Inflammatory macrophage (primary cell): ENCODE results near the gene TEAD1.

Experiments used
- DNase-seq, 2 donors: peaks; one replicate each; pipeline ENCODE4 v3.0.0-alpha.2; 2020 to 2022

TEAD1 gene

DNA sequence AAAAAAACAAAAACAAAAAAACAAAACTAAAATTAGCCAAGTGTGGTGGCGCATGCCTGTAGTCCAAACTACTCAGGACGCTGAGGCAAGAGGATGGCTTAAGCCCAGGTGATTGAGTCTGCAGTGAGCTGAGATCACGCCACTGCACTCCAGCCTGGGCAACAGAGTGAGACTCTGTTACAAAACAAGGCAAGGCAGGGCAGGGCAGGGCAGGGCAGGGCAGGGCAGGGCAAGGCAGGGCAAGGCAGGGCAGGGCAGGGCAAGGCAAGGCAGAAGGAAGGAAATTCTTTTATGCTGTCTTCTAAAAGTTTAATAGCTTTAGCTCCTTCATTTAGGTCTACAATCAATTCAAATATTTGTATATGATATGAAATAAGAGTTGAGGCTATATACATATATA lies 284.8 kb downstream of the TEAD1 start:
- no peak for DNase-seq

DNA sequence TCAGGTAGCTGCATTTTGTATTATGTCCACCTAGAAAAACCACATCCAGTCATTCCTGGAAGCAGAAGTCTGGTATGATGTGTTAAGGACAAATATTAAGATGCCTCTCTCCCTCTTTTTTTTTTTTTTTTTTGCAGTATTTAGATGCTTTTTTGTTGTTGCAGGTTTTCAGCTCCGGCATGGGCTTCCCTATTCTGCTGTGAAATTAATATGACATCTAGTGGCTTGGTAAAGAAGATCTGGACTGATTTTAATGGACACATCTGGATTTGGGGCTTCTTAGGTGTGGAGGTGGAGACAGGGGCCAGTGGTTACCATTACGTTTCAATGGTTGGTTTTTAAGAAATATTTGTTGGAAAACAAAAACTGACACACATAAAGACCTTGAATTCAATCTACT lies 287.4 kb downstream of the TEAD1 start:
- no peak for DNase-seq

DNA sequence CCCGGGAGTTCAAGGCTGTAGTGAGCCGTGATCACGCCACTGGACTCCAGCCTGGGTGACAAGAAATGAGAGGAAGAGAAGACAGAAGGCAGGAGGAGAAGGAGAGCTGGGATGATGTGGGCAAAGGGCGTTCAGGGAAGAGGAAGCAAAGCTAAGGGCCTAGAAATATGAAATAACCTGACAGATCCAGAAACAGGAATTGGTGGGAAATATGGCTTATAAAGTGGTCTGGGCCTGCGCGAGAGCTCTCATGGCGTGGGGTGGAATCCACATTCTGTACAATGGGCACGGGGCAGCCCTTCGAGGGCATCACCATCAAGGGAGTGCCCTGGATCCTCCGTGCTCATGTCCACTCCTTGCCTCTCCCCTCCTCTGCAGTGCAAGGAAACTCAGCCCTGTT lies 288.1 kb downstream of the TEAD1 start:
- peak in 1 of 2 donors; percentile 7 for DNase-seq

DNA sequence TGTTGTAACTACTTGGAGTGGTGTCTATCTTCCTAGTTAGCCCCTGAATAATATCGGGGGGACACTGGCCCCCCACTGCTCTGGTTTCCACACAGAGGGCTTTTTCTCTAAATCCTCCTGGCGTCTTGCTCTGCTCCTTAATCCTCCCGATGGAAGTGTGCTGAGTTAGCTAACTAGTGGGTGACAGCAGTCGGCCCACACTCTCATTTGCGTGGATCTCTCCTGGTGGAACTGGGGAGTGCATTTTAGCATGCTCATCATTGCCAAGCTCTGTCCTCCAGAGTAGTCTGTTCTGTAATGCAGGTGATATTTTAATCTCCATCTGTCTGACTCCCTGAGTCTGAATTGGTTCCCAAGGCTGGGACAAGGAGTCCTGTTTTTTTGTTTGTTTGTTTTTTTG lies 288.8 kb downstream of the TEAD1 start:
- DNase-seq = no peak

DNA sequence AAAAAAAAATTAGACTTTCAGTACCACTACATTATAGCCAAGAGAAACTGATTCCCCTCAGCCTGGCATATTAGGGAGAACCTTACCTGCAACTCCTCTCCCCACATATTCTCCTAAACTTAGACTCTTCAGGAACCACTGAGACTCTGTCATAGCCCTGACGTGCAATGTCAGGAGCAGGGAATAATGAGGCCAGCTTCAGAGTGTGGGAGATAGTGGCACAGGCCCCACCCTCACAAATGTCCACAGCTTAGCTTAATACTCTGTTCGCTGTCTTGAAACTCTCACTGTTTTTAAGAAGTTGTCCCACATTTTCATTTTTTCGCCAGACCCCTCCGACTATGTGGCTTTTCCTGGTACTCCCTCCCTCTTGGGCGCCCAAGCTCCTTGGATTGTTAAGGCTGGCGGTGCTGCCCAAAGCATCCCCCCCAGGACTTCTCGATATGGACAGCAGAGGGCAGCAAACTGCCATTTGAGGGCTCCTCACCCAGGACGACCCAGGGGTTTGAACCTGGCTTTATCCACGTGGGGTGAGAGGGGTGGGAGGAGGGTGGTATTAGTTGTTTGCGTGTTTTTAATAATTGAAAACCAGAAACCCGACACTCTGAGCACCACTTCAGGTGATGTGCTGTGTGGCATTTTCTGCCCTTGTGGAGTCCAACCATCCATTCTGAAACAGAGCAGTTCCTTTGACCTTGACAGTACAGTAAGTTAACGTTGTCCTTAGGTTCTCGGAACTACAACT lies 289.7 kb downstream of the TEAD1 start:
- DNase-seq = peak; percentile 44 to 62

DNA sequence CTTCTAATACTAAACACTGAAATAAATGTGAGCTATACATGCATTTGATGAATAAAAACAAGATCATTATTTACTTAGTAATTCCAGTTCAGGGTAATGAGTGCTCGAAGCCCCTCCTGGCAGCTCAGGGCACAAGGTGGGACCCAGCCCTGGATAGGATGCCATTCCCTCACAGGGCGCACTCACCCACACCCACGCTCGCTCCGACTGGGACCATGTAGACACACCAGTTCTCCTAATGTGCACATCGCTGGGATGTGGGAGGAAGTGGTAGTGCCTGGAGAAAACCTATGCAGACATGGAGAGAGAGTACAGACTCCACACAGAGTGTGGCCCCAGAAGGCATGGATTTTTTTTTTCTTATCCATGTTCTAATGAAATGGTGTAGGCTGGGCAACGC lies 290.4 kb downstream of the TEAD1 start:
- DNase-seq = no peak

DNA sequence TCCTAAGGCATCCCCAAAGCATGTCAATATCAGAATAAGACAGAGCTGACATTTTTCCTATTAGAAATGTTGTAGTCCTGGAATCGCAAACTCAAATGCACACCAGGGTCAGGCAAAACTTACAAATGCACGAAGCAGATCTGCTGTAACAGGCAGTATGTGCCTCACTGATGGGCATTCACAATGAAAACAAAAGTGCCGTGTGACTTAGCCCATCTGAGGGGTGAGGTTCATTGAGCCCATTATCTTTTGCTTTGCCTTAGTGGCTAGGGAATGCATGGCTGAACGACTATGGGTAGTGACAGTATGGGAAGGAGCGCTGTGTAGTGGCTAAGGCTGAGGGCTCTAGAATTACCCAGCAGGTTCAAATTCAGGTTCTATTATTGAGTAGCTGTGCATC lies 291.8 kb downstream of the TEAD1 start:
- no peak for DNase-seq

DNA sequence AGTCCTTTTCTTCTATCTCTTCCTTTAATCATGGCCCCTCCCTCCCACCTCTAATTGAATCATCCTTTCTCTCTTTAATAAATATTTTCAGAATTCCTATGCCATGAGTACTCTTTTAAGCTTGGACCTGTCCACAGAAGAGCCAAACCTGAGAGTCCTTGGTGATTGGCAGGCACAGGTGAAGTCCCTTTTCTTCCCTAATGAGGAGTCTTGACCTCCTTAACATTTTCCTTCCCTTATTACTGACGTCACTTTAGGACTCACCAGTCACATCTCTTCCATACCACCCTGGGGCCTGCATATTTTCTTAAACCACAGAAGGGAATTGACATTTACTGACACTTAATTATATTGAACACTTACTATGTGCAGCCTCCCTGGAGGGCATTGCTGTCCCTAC lies 293.9 kb downstream of the TEAD1 start:
- no peak for DNase-seq

DNA sequence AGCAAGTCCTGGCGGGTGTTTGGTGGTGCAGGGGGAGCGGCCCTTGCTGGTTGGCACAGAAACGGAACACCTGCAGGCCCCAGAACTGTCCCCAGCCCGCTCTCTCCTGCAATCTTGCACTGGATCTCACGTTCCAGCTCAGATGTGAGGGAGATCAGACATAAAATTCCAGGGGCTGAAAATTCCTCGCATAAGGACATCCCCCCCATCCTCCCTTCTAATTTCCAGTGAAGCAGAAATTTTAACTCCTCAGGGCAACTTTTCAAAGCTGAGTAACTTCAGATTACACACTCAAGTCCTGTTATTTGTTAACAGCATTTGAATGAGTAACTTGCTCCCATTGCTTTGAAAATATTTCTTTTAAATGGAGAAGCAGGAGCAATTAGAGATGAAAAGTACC lies 294.6 kb downstream of the TEAD1 start:
- DNase-seq = no peak

DNA sequence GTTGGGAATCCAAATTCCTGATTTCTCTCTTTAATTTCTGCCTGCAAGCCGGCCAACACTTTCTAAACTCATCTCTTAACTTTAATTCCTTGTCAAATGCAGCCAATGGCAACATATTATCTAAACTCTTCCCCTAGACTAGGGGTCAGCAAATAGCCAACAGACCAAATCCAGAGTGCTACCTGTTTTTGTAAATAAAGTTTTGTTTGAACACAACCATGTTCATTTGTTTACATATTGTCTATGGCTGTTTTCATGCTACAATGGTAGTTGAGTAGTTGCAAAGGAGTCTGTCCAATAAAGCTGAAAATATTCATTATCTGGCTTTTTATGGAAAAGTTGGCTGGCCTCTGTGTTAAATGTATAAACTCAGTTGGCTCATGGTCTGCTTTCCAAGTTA lies 297.7 kb downstream of the TEAD1 start:
- no peak for DNase-seq

DNA sequence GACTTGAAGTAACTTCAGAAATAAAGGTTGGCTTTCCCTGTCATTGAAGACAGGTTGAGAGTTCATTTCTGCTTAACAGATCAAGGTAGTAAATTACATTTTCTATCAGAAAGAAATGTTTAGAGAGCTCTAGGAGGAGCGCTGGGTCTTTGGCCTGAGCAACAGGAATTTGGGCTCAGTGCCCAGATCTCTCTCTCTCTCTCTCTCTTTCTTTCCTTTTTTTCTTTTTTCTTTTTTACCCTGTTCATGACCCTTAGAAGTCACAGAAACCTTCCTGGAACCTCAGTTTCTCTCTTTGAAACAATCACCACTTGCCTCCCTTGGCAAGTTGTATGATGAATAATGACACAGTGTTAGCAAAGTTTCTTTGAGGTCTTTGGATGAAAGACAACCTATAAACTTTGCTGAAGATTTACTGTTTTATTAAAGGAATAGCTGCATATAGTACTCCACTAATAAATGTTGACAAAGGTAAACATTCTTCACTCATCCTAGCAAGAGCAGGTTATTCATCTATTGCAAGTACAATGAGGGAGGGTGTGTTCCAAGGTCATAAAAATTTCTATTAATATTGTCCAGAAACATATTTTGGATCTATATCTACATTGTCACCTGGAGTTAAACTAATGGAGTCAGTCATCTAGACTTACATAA lies 299.4 kb downstream of the TEAD1 start:
- no peak for DNase-seq

DNA sequence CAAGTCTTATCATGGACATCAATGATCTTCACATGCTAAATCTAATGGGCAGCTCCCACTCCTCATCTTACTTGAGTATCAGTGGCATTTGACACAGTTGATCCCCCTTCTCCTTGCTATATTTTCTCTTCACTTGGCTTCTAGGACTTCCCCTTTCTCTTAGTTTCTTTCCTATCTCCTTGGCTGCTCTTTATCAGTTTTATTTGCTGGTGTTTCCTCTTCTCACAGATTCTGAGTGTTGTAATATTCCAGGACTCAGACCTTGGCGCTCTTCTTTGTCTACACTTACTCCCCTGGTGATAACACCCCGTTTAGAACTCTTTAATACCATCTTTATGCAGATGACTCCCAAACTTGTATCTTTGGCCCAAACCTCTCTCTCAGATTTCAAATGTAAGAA lies 301.0 kb downstream of the TEAD1 start:
- DNase-seq = no peak

DNA sequence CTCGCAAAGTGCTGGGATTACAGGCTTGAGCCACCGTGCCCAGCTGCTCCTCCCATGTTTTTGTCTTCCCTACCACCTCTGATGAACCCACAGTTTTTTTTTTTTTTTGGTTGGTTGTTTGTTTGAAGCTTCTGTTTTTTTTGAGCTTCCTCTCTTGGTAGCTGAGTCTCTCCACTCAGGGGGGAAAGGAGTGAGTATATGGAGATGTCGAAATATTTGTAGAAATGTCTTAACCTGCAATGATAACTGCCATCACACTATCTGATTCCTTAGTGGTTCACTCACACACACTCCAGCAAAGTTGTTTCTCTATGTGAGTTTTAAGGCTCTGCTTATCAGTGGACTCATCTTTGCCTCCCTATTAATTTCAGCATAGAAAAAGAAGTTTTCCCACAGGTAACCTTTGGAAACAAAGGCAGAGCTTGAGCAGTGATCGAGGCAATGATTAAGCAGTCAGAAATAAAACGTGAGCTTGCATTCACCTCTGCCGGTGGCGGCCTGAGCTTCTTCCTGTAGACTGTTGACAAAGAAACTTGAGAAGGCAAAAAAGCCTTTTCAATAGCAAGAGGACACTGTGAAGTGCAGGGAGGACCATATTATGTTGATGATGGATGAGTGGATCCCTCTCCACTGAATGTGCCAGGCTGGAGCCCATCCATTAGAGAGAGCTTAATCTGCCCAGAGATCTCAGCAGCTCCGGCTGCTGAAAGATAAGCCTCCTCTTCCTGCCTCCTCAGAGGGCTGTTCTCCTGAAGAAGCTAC lies 305.9 kb downstream of the TEAD1 start:
- DNase-seq = peak in 1 of 2 donors; percentile 36

DNA sequence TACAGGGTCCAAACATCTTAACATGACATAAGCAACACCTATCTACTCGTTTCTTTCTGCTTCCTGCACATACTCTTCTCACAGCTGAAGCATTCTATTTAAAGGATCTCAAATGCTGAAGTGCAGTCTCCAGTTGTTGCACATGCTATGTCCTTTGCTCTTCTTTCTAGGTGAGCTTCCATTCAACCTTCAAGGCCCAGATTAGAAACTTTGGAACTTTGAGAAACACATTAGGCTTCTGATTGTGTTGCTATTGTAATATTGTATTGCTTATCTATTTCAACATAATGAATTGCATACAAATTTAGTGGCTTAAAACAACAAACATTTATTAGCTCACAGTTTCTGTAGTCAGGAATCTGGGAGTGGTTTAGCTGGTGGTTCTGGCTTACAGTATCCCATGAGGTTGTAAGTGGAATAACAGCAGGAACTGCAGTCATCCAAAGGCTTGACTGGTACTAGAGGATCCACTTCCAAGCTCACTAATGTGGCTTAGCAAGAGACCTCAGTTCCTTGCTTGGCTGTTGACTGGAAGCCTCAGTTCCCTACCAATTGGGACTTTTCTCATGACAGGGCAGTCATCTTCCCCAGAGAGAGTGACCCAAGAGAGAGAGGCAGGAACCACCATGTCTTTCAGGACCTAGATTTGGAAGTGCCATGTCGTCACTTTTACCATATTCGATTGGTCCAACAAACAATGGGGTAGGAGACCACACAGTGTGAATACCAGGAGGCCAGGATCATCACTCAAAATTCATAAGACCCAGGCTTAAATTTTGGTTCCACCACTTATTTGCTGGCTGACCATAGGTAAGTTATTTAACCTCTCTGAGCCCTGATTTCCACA lies 307.7 kb downstream of the TEAD1 start:
- DNase-seq = no peak

DNA sequence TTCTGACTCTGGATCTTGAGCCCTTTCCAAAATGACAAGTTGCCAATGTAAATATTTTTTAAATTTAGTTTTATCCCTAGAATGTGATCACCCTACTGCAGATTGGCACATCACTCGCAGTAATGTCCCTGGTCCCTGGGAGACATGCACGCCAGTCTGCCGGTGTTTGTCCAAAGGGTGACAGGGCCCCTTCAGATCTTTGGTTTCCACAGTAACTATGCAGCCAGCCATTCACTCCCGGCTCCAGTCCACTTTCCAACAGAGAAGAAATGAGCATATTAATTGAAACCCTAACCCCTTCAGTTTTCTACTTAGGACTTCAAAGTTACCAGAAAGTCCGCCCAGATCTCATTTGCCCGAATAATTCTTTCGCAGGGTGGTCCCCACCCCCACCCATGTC lies 309.1 kb downstream of the TEAD1 start:
- DNase-seq = no peak

DNA sequence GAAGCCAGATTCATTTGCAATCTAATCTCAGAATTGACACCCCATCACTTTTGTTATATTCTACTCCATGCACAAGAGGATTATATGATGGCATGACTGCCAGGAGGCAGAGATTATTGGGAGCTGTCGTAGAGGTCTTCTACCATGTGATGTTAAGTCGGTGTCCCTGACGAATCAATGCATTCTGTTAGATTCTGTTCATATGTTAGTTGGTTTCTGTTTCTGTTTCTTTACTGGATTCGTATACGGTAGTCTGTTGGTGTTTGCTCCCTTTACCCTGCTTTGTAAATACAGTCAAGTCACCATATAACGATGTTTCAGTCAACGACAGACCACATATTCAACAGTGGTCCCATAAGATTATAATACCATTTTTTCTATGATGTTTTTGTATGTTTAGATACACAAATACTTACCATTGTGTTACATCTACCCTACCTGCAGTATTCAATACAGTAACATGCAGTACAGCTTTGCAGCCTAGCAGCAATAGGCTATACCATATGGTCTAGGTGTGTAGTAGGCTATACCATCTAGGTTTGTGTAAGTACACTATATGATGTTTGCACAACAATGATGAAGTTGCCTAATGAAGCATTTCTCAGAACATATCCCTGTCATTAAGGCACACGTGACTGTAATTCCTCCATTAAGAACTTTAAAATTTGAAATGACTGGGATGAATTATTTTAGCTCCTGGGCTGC lies 312.1 kb downstream of the TEAD1 start:
- DNase-seq = no peak

DNA sequence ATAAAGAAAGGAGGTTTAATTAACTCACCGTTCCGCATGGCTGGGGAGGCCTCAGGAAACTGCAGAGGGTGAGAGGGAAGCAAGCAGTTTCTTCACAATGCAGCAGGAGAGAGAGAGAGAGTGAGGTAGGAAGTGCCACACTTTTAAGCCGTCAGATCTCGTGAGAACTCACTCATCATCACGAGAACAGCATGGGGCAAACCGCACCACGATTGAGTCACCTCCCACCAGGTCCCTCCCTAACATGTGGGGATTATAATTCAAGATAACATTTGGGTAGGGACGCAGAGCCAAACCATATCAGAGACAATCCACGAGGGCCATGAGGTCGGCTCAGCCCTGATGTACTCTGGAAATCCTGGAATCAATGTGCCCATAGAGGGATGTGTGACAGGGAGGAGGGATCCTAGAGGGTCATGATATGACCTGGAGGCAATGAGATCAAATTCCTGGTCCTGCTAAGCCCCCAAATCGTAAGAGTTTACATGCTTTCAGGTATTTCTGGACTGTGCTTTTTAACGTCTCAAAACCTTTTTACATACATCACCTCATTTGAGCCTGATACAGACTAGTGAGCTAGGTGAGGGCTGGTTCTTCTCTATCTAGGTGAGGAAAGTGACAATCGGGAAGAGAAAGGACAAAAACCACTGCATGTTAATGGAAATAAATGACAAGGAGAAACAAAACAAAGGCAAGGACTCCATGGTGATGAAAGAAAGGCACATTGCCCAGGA lies 315.4 kb downstream of the TEAD1 start:
- DNase-seq = peak in 1 of 2 donors; percentile 24

DNA sequence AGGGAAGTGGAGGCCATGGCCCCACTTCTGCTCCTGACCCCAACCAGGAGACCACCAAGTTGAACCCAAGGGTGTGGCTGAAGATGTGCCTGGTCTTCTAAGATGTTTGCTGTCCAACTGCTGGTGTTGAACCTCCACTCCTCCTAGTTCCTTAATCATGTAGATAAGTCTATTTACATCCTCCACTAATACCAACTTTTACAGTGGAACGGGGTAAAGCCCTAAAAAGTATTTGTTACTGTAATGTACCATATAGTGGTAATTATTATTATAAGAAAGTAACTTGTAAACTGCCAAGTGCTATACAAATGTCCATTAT lies 315.9 kb downstream of the TEAD1 start:
- DNase-seq = no peak

DNA sequence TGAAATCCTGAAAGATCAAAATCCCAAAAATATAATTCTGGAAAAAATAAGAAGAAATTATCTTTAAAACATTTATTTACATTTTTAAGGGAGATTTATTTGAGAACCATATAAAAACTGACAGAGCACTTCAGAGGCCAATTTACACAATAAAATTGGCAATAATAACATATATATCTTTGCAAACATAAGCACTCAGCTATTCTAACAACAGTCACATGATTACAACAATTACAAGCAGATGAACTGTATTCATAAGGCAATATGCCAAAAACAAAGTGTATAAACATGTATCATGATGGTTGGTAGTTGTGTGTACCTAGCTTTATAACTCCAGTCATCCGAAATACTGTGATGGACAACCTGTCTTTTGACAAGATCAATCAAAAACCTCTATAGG lies 317.2 kb downstream of the TEAD1 start:
- no peak for DNase-seq

DNA sequence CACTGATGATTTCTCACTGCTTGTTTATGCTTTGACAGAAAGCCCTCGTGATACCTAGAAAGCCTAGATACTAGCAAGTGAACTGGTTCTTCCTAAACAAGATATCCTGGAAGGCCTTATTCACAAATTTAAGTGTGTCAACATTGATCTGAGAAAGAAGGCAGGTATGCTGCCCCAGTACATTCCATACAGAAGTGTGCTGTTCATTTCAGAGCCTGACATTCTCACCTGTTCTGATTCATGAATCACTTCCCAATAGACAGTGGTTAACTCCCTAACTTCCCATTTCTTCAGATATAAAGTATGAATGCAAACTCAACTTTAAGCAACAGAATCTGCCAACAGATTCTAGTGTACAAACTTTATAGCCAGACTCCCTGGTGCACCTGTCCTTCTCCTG lies 319.4 kb downstream of the TEAD1 start:
- no peak for DNase-seq
